Measurements from ENCODE around the gene POU6F2. TPM values are rescaled to one million over a fixed set of nuclear protein-coding genes. Genes with fewer than 3 reads are reported as not detected.
"Not testable (repeated sequence)": the region's sequence is repeated elsewhere in the genome, so short reads cannot be mapped to it uniquely, and the experiment has no call there.

Gene POU6F2
- polyA plus RNA-seq, 2 of the 4 experiments (the other 2 are of a cell fraction) = not detected

GRCh38 chr7:39187130-39187529, 209.4 kb downstream of the POU6F2 start:
- WGBS (ENCODE audit: missing lambda C conversion rate) = 2% methylated on average over 4 of the region's 4 CpGs
- TF ChIP-seq, protein P1, sequence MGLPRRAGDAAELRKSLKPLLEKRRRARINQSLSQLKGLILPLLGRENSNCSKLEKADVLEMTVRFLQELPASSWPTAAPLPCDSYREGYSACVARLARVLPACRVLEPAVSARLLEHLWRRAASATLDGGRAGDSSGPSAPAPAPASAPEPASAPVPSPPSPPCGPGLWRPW (IDR thresholded peaks at IDR 0.05) = no peak
- TF ChIP-seq REST (IDR thresholded peaks at IDR 0.05) = no peak
- no peak for TF ChIP-seq FOSB (CRISPR knock-in tag; IDR thresholded peaks at IDR 0.05)
- TF ChIP-seq RARB (CRISPR knock-in tag; IDR thresholded peaks at IDR 0.05) = no peak
- TF ChIP-seq HOXB13 (CRISPR knock-in tag; IDR thresholded peaks at IDR 0.05; ENCODE audit: low read depth) = no peak
- no peak for TF ChIP-seq ZNF302 (CRISPR knock-in tag; IDR thresholded peaks at IDR 0.05)
- TF ChIP-seq PHF8 (IDR thresholded peaks at IDR 0.05; ENCODE audit: borderline replicate concordance, low read depth) = no peak
- TF ChIP-seq RNF2 (IDR thresholded peaks at IDR 0.05; ENCODE audit: borderline replicate concordance, low read depth) = no peak
- DNase-seq (ENCODE audit: low read depth in 1 of 2, low spot score in 1 of 2) (no peak), FAIRE-seq (no peak), ATAC-seq (no peak)
- H3K4me2 ChIP-seq = no peak overlapping the region
- ChIA-PET CTCF (no interaction called here), POLR2A (no interaction called here)
- no peaks in the 10 kb centered on the region for H3K4me1 ChIP-seq
- no peak overlapping the region for H3K4me3 ChIP-seq
- H3K27ac ChIP-seq = no peak overlapping the region
- no peaks in the 10 kb centered on the region for H3K9me3 ChIP-seq

DNA sequence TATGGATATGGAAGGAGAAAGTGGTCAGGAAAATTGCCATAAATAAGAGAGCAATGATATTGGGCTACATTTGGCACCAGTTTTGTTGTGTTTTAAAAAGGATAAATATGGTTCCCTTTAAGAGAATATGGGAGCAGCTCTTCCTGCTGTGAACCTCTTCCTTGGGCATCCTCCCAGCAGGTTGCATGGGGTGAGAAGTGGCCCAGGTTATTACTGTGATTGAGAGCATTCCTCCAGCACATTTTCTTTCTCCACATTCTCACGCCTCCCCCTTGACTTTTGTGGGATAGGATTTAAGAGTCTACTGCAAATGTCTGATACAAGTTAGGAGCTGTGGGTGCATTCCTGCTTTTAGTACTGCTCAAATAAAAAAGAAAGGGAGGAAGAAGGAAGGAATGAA, 214.8 kb downstream of the POU6F2 start:
- Histone ChIP-seq H3K4me3 (no peak overlapping the region), H3K9me3 (no peaks in the 10 kb centered on the region), H3K27ac (no peak overlapping the region), H3K4me1 (no peaks in the 10 kb centered on the region), H3K4me2 (no peak overlapping the region)
- WGBS (ENCODE audit: missing lambda C conversion rate) = 11% methylated on average over 1 of the region's 1 CpG
- no peak for DNase-seq (ENCODE audit: low read depth in 1 of 2, low spot score in 1 of 2)
- FAIRE-seq = no peak
- POLR2A ChIA-PET = no interaction called here
- CTCF ChIA-PET = no interaction called here
- no peak for ATAC-seq
- no peak for TF ChIP-seq CBX8 (IDR thresholded peaks at IDR 0.05)
- TF ChIP-seq HOXA7 (CRISPR knock-in tag; IDR thresholded peaks at IDR 0.05) = no peak
- no peak for TF ChIP-seq GATA3 (IDR thresholded peaks at IDR 0.05; ENCODE audit: borderline replicate concordance)
- no peak for TF ChIP-seq PHF8 (IDR thresholded peaks at IDR 0.05; ENCODE audit: borderline replicate concordance, low read depth)
- no peak for TF ChIP-seq JUNB (IDR thresholded peaks at IDR 0.05)

DNA sequence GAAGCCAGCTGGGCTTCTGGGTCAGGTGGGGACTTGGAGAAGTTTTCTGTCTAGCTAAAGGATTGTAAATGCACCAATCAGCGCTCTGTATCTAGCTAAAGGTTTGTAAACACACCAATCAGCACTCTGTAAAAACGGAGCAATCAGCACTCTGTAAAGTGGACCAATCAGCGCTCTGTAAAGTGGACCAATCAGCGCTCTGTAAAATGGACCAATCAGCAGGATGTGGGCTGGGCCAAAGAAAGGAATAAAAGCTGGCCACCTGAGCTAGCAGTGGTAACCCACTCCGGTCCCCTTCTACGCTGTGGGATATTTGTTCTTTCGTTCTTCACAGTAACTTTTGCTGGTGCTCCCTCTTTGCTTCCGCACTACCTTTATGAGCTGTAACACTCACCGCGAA, 216.7 kb downstream of the POU6F2 start:
- H3K9me3 ChIP-seq; H3K4me2 ChIP-seq; H3K27ac ChIP-seq; H3K4me3 ChIP-seq; FAIRE-seq; DNase-seq (ENCODE audit: low read depth in 1 of 2, low spot score in 1 of 2); H3K4me1 ChIP-seq; ATAC-seq; CTCF ChIA-PET; POLR2A ChIA-PET: not testable (repeated sequence)
- WGBS (ENCODE audit: missing lambda C conversion rate) = 57% methylated on average over 10 of the region's 10 CpGs

DNA sequence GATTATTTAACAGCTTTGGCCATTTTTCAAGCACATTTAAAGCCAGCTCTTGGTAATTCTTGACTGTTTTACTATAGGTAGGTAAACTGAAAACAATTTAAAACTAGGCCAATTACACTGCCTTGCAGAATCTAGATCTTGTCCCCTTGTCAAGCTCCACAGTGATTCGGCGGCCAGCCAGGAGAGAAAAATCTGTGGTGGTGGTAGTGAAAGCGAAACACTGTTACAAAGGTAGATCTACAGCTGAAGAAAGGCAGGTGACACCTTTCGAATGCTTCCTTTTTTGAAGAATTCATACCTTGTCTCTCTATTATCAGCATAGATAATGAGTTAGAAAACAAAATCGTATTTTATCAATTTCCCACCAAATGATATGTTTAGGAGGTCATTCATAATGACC, 218.3 kb downstream of the POU6F2 start:
- no peaks in the 10 kb centered on the region for H3K9me3 ChIP-seq
- no peak overlapping the region for H3K4me3 ChIP-seq
- WGBS (ENCODE audit: missing lambda C conversion rate) = 13% methylated on average over 5 of the region's 5 CpGs
- POLR2A ChIA-PET = no interaction called here
- H3K4me2 ChIP-seq = no peak overlapping the region
- DNase-seq (ENCODE audit: low read depth in 1 of 2, low spot score in 1 of 2) (no peak), ATAC-seq (no peak), FAIRE-seq (no peak)
- H3K27ac ChIP-seq = no peak overlapping the region
- no peaks in the 10 kb centered on the region for H3K4me1 ChIP-seq
- CTCF ChIA-PET = interaction anchor here (0.8 kb wide), 1 partner anchor 10 kb away, joined by 3 read pairs; no protein-coding TSS in a partner anchor
- no peak for TF ChIP-seq JUN (IDR thresholded peaks at IDR 0.05)
- TF ChIP-seq, protein P2, sequence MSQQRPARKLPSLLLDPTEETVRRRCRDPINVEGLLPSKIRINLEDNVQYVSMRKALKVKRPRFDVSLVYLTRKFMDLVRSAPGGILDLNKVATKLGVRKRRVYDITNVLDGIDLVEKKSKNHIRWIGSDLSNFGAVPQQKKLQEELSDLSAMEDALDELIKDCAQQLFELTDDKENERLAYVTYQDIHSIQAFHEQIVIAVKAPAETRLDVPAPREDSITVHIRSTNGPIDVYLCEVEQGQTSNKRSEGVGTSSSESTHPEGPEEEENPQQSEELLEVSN (IDR thresholded peaks at IDR 0.05; ENCODE audit: borderline replicate concordance, low read depth) = no peak
- TF ChIP-seq ATOH8 (CRISPR knock-in tag; IDR thresholded peaks at IDR 0.05; ENCODE audit: low read depth) = no peak
- no peak for TF ChIP-seq MAZ (IDR thresholded peaks at IDR 0.05; ENCODE audit: borderline replicate concordance, low read depth, low read length)
- no peak for TF ChIP-seq CBX2 (IDR thresholded peaks at IDR 0.05; ENCODE audit: borderline replicate concordance, low read depth)
- TF ChIP-seq REST (IDR thresholded peaks at IDR 0.05) = no peak
